Left ventricle myocardium inferior (tissue), 1 donor: ENCODE measurements around the gene SNX25. TPM values are rescaled to one million over a fixed set of nuclear protein-coding genes. Genes with fewer than 3 reads are reported as not detected.

Experiments used
- DNase-seq: peaks from one replicate; pipeline ENCODE4 v3.0.0-alpha.2; 2020
- H3K27ac ChIP-seq: fragments of 200-600 bp; replicated peaks from 2 replicates; pipeline ENCODE4 v1.8.0; 2021
- H3K27me3 ChIP-seq: fragments of 200-600 bp; 2 replicates; pipeline ENCODE4 v1.8.0; 2021; ENCODE audit warnings: low read depth
- H3K36me3 ChIP-seq: fragments of 200-600 bp; 2 replicates; pipeline ENCODE4 v1.8.0; 2021
- H3K4me1 ChIP-seq: fragments of 200-600 bp; 2 replicates; pipeline ENCODE4 v1.8.0; 2021
- H3K4me3 ChIP-seq: fragments of 200-600 bp; 2 replicates; pipeline ENCODE4 v1.8.0; 2021; ENCODE audit warnings: mild to moderate bottlenecking, moderate library complexity
- H3K9me3 ChIP-seq: fragments of 200-600 bp; replicated peaks from 2 replicates; pipeline ENCODE4 v1.8.0; 2021
- CTCF ChIP-seq: fragments of 200-600 bp; IDR thresholded peaks from 2 replicates; pipeline ENCODE4 v1.8.0; 2021; ENCODE audit warnings: antibody characterized with exemption, mild to moderate bottlenecking, borderline replicate concordance
- intact Hi-C: fragments of 100-400 bp; cut with micrococcal nuclease; formaldehyde crosslinking; loops from one replicate; pipeline ENCODE4 v1.11.0; 2022
- total RNA-seq: library from RNA; stranded (reverse); fragmentation: NEBNext Ultra II Directional; extraction: Animal tissue kit (Norgen Biotek cat#: 25700); gene quantifications from one replicate; pipeline ENCODE4 v1.2.1, GENCODE V29; 2021
- donor health status: DM: no; HTN: yes; CAD: no; lungs with severe emphysema.

Gene SNX25
- total RNA-seq, 1 donor from 2014 or later = 10.8 TPM

- Histone ChIP-seq H3K36me3 (peaks cover 83% of the 10 kb centered on the region), H3K4me3 (no peak overlapping the region), H3K4me1 (peaks cover 17% of the 10 kb centered on the region), H3K27me3 (no peaks in the 10 kb centered on the region), H3K27ac (no peak overlapping the region), H3K9me3 (peaks cover 5% of the 10 kb centered on the region)
- intact Hi-C loops = no loop called here
- no peak for TF ChIP-seq CTCF
- no peak for DNase-seq
Observed at GRCh38 chr4:185412412-185412811, 203.0 kb downstream of the SNX25 start.

Other genes starting within 250 kb of the SNX25 start
- gene HELT, start 191.1 kb upstream of the SNX25 start, total RNA-seq = not detected
- 2,250 TPM for gene SLC25A4, start 66.3 kb upstream of the SNX25 start, total RNA-seq
- 11.7 TPM for gene CFAP97, start 5.6 kb upstream of the SNX25 start, total RNA-seq
- gene LRP2BP, start 186.3 kb downstream of the SNX25 start, total RNA-seq = 2.8 TPM
- 18.0 TPM for gene ANKRD37, start 187.2 kb downstream of the SNX25 start, total RNA-seq
- gene UFSP2, start 216.4 kb downstream of the SNX25 start, total RNA-seq = 51.2 TPM